HepG2 (cell line): ENCODE measurements around the gene DNAI4. TPM values are rescaled to one million over a fixed set of nuclear protein-coding genes. Genes with fewer than 3 reads are reported as not detected.

ENCODE experiments used
- AGO1 ChIP-seq: fragments of 200-400 bp; formaldehyde crosslinking; IDR thresholded peaks from 2 replicates; pipeline ENCODE4 v1.6.1; 2017; ENCODE audit warnings: mild to moderate bottlenecking, low read depth, low read length, moderate library complexity; ENCODE audit not compliant: poor library complexity, severe bottlenecking
- ATF1 ChIP-seq: IDR thresholded peaks from 2 replicates; pipeline ENCODE4 v1.6.1; 2016; ENCODE audit warnings: mild to moderate bottlenecking, control low read depth
- ATF7 ChIP-seq, 2 experiments: fragments of 450-650 bp in 1 of 2; sonication (generic) in 1 of 2; formaldehyde crosslinking in 1 of 2; IDR thresholded peaks; 2 replicates each; pipeline versions ENCODE4 v1.4.0 to v1.6.1; 2016 to 2020; ENCODE audit warnings: antibody characterized with exemption in 1 of 2, mild to moderate bottlenecking in 1 of 2, missing genetic modification reagents in 1 of 2
- BRCA1 ChIP-seq: sonication (generic); formaldehyde crosslinking; IDR thresholded peaks from 2 replicates; pipeline ENCODE4 v1.4.0; 2020; ENCODE audit warnings: missing genetic modification reagents
- NCOA2 ChIP-seq: sonication (generic); formaldehyde crosslinking; IDR thresholded peaks from 2 replicates; pipeline ENCODE4 v1.8.0; 2022; ENCODE audit warnings: inconsistent platforms
- NRL ChIP-seq: sonication (generic); formaldehyde crosslinking; IDR thresholded peaks from 2 replicates; pipeline ENCODE4 v1.5.0; 2020; ENCODE audit warnings: missing genetic modification reagents, mild to moderate bottlenecking, moderate library complexity, borderline replicate concordance
- SRY ChIP-seq: sonication (generic); formaldehyde crosslinking; IDR thresholded peaks from 2 replicates; pipeline ENCODE4 v1.8.0; 2022; ENCODE audit warnings: mild to moderate bottlenecking, missing genetic modification reagents
- ZBTB42 ChIP-seq: sonication (generic); formaldehyde crosslinking; IDR thresholded peaks from 2 replicates; pipeline ENCODE4 v1.5.0; 2020; ENCODE audit warnings: mild to moderate bottlenecking, missing genetic modification reagents
- ZFP82 ChIP-seq: sonication (generic); formaldehyde crosslinking; IDR thresholded peaks from 2 replicates; pipeline ENCODE4 v1.5.1; 2020; ENCODE audit warnings: mild to moderate bottlenecking, missing genetic modification reagents, borderline replicate concordance
- ZNF121 ChIP-seq: sonication (generic); formaldehyde crosslinking; IDR thresholded peaks from 2 replicates; pipeline ENCODE4 v1.5.0; 2020; ENCODE audit warnings: mild to moderate bottlenecking, missing genetic modification reagents
- ZNF317 ChIP-seq: sonication (generic); formaldehyde crosslinking; IDR thresholded peaks from 2 replicates; pipeline ENCODE4 v1.5.0; 2020; ENCODE audit warnings: mild to moderate bottlenecking, missing genetic modification reagents
- ZNF549 ChIP-seq: sonication (generic); formaldehyde crosslinking; IDR thresholded peaks from 2 replicates; pipeline ENCODE4 v1.5.0; 2020; ENCODE audit warnings: missing genetic modification reagents
- ZNF569 ChIP-seq: sonication (generic); formaldehyde crosslinking; IDR thresholded peaks from 2 replicates; pipeline ENCODE4 v1.5.0; 2020; ENCODE audit warnings: mild to moderate bottlenecking, missing genetic modification reagents, moderate library complexity, borderline replicate concordance
- ZNF775 ChIP-seq: sonication (generic); formaldehyde crosslinking; IDR thresholded peaks from 2 replicates; pipeline ENCODE4 v1.4.0; 2020; ENCODE audit warnings: missing genetic modification reagents, mild to moderate bottlenecking, moderate library complexity, borderline replicate concordance
- polyA plus RNA-seq, 8 experiments: library from polyadenylated mRNA; depleted of rRNA in 3 of 8; stranded (reverse) in 7 of 8; unstranded in 1 of 8; fragments of >200 nt; fragmentation: Illumina TruSeq in 4 of 8; extraction: Trizol in 4 of 8; gene quantifications; 2 replicates each; pipeline versions ENCODE4 v1.2.1 to v1.2.3, GENCODE V29; 2011 to 2016; ENCODE audit warnings: low read depth in 4 of 8, missing spikeins in 1 of 8, mixed read lengths in 1 of 8; ENCODE audit not compliant: insufficient read depth in 1 of 8
- total RNA-seq, 5 experiments: library from RNA; depleted of rRNA; stranded (reverse); fragments of >200 nt; fragmentation: Illumina TruSeq; extraction: Trizol; gene quantifications; 2 replicates each; pipeline ENCODE4 v1.2.3, GENCODE V29; 2016; ENCODE audit warnings: low read depth in 1 of 5
- TF ChIP-seq, protein P1 (sequence below): sonication (generic); formaldehyde crosslinking; IDR thresholded peaks from 2 replicates; pipeline ENCODE4 v1.4.0; 2020; ENCODE audit warnings: mild to moderate bottlenecking, missing genetic modification reagents
- TF ChIP-seq, protein P2 (sequence below): sonication (generic); formaldehyde crosslinking; IDR thresholded peaks from 2 replicates; pipeline ENCODE4 v1.4.0; 2020; ENCODE audit warnings: missing genetic modification reagents
- TF ChIP-seq, protein P3 (sequence below): sonication (generic); formaldehyde crosslinking; IDR thresholded peaks from 2 replicates; pipeline ENCODE4 v1.9.0; 2022; ENCODE audit warnings: missing genetic modification reagents, mild to moderate bottlenecking, borderline replicate concordance
- TF ChIP-seq, protein P4 (sequence below): sonication (generic); formaldehyde crosslinking; IDR thresholded peaks from 2 replicates; pipeline ENCODE4 v1.8.1; 2023; ENCODE audit warnings: mild to moderate bottlenecking, moderate library complexity, missing genetic modification reagents
- TF ChIP-seq, protein P5 (sequence below): sonication (generic); formaldehyde crosslinking; IDR thresholded peaks from 2 replicates; pipeline ENCODE4 v1.4.0; 2020; ENCODE audit warnings: missing genetic modification reagents

DNAI4 gene
- total and polyA plus RNA-seq, 2 of the 13 experiments (the other 11 are each of a cell fraction or from before 2014, with no cell fraction given), result 0.04 to 0.08 TPM

DNA sequence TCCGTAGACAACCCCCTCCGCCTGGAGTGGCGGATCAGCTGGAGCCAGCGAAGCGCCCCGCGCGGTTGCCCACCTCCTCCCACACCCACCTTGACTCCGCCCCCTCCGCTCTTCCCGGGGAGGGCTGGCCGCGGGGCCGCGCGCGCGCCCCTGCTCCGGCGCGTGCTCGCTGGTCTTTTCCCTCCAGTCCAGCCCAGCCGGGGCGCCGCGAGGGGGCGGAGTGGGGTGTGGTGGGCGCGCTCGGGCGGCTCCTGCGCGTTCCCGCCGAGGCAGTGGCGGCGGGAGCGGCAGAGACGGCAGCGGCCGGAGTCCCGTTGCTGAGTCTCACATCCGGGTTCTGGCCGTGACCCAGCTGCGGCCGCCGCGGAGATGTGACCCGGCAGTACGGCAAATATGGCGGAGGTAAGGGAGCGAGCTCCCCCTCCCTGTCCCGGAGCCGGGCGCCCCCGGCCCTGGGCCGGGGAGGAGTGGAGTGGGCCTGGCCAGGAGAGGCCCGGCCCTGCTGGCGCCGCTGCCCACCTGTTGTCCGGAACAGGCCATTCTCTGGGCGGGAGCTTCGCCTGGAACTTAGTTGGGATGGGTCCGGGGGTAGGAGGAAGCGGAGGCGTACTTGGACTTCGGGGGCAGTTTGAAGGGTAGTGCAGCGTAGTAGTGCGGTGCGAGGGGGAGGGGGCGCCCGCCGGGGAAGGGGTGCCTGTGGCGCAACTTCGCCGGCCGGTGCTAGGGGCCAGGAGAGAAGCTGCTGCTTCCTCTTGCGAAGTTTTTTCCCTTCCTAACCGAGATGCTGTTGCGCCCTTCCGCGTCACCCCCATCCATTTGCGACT, 5.6 kb upstream of the DNAI4 start (continued):
- no peak for TF ChIP-seq ATF7 (IDR thresholded peaks at IDR 0.05)
- no peak for TF ChIP-seq ATF7 (CRISPR knock-in tag; IDR thresholded peaks at IDR 0.05)
- TF ChIP-seq BRCA1 (CRISPR knock-in tag), result no peak
- TF ChIP-seq, protein P1, sequence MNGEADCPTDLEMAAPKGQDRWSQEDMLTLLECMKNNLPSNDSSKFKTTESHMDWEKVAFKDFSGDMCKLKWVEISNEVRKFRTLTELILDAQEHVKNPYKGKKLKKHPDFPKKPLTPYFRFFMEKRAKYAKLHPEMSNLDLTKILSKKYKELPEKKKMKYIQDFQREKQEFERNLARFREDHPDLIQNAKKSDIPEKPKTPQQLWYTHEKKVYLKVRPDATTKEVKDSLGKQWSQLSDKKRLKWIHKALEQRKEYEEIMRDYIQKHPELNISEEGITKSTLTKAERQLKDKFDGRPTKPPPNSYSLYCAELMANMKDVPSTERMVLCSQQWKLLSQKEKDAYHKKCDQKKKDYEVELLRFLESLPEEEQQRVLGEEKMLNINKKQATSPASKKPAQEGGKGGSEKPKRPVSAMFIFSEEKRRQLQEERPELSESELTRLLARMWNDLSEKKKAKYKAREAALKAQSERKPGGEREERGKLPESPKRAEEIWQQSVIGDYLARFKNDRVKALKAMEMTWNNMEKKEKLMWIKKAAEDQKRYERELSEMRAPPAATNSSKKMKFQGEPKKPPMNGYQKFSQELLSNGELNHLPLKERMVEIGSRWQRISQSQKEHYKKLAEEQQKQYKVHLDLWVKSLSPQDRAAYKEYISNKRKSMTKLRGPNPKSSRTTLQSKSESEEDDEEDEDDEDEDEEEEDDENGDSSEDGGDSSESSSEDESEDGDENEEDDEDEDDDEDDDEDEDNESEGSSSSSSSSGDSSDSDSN (CRISPR knock-in tag), result peak; percentile 78
- no peak for TF ChIP-seq ZNF549 (CRISPR knock-in tag)
- TF ChIP-seq, protein P2, sequence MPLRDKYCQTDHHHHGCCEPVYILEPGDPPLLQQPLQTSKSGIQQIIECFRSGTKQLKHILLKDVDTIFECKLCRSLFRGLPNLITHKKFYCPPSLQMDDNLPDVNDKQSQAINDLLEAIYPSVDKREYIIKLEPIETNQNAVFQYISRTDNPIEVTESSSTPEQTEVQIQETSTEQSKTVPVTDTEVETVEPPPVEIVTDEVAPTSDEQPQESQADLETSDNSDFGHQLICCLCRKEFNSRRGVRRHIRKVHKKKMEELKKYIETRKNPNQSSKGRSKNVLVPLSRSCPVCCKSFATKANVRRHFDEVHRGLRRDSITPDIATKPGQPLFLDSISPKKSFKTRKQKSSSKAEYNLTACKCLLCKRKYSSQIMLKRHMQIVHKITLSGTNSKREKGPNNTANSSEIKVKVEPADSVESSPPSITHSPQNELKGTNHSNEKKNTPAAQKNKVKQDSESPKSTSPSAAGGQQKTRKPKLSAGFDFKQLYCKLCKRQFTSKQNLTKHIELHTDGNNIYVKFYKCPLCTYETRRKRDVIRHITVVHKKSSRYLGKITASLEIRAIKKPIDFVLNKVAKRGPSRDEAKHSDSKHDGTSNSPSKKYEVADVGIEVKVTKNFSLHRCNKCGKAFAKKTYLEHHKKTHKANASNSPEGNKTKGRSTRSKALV (CRISPR knock-in tag), result no peak
- TF ChIP-seq ZBTB42 (CRISPR knock-in tag), result no peak
- TF ChIP-seq, protein P3, sequence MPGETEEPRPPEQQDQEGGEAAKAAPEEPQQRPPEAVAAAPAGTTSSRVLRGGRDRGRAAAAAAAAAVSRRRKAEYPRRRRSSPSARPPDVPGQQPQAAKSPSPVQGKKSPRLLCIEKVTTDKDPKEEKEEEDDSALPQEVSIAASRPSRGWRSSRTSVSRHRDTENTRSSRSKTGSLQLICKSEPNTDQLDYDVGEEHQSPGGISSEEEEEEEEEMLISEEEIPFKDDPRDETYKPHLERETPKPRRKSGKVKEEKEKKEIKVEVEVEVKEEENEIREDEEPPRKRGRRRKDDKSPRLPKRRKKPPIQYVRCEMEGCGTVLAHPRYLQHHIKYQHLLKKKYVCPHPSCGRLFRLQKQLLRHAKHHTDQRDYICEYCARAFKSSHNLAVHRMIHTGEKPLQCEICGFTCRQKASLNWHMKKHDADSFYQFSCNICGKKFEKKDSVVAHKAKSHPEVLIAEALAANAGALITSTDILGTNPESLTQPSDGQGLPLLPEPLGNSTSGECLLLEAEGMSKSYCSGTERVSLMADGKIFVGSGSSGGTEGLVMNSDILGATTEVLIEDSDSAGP (CRISPR knock-in tag), result peak; percentile 61; the same call in 1 of the 2 replicates
- TF ChIP-seq AGO1, result no peak
- TF ChIP-seq ZFP82, result no peak
- TF ChIP-seq, protein P4, sequence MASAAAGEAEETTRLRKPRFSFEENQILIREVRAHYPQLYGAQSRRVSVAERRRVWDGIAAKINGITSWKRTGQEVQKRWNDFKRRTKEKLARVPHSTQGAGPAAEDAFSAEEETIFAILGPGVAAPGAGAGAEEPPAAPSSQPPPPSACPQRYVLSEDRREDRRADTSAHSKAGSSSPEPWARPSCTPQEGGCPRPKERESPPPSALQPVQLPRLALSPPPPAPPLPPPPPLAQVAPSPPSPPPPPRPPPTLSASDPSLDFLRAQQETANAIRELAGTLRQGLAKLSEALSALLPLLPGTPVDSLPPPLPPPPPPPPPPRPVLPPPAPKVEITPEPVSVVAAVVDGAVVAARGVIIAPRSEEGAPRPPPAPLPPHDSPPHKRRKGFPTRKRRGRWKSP (CRISPR knock-in tag), result peak; percentile 61; the same call in 1 of the 2 replicates
- no peak; the same call in 1 of the 2 replicates for TF ChIP-seq NCOA2 (CRISPR knock-in tag)
- TF ChIP-seq ZNF775, result peak; percentile 56; the same call in 1 of the 2 replicates
- TF ChIP-seq ZNF121 (CRISPR knock-in tag), result 0 out of 2 replicates have a peak, but pooled peaks have one; percentile 19
- TF ChIP-seq ATF1 (CRISPR knock-in tag), result no peak
- TF ChIP-seq ZNF317 (CRISPR knock-in tag), result no peak
- TF ChIP-seq NRL (CRISPR knock-in tag), result 0 out of 2 replicates have a peak, but pooled peaks have one; percentile 47
- no peak for TF ChIP-seq SRY
- TF ChIP-seq, protein P5, sequence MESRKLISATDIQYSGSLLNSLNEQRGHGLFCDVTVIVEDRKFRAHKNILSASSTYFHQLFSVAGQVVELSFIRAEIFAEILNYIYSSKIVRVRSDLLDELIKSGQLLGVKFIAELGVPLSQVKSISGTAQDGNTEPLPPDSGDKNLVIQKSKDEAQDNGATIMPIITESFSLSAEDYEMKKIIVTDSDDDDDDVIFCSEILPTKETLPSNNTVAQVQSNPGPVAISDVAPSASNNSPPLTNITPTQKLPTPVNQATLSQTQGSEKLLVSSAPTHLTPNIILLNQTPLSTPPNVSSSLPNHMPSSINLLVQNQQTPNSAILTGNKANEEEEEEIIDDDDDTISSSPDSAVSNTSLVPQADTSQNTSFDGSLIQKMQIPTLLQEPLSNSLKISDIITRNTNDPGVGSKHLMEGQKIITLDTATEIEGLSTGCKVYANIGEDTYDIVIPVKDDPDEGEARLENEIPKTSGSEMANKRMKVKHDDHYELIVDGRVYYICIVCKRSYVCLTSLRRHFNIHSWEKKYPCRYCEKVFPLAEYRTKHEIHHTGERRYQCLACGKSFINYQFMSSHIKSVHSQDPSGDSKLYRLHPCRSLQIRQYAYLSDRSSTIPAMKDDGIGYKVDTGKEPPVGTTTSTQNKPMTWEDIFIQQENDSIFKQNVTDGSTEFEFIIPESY (CRISPR knock-in tag), result no peak
- TF ChIP-seq ZNF569 (CRISPR knock-in tag), result no peak
